ENCODE measurements around the gene PPP1R14D.

PPP1R14D gene

DNA sequence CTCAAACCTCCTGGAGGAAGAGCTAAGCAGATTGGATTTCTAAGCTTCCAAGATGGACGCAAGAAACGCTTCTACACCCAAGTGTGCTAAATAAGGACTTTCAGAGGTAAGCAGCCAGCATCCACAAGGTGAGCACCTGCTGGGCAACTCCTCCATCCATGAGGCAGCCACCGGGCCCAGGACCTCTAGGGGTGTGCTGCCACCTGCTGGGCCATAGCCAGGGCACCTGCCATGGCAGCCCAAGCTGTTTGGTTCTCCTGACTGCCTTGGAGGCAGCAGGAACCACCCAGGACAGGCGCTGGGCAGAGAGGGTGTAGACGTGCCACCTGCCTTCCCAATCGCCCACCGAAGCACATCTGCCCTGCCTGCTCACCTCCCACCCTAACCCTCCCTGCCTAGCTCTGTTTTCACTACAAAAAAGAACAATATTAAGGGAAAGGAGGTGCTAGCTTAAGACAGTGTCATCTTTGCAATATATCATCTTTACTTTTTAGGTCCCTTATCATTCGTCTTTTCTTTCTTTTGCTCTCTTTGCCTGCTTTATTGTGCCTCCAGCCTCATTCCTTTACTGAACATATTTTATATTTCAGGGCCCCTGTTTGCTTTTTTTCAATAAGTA lies 45.8 kb downstream of the PPP1R14D start:
- DNase-seq (ENCODE audit: low read depth, low spot score), result peak; percentile 66

DNA sequence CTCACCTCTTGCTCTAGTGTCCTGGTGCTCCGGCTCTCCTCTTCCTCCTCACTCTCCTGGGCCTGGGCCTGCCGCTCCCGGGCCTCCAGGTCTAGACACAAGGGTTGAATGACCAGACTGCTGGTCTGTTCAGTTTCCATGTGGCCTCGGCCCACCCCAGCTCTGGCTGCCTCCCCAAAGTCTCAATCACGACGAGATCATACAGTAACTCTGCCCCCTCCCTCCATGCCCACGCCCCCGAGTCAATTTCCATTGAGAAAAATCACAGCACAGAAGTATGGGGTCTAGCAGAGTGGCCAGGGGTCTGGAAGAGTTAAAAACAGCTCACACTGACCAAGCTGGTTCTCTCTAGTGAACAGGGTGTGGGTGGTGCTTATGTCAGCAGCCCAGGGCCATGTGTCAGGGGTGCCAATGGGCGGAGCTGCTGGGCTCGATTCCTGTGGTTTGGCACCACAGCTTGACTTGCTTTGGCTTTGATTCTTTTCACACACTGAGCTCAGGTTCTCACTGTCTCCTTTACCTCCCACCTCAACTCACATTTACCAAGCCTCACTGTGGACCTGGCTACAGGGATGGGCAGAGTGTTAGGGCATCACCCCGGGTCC lies 51.9 kb downstream of the PPP1R14D start:
- DNase-seq (ENCODE audit: low read depth, low spot score), result no peak

DNA sequence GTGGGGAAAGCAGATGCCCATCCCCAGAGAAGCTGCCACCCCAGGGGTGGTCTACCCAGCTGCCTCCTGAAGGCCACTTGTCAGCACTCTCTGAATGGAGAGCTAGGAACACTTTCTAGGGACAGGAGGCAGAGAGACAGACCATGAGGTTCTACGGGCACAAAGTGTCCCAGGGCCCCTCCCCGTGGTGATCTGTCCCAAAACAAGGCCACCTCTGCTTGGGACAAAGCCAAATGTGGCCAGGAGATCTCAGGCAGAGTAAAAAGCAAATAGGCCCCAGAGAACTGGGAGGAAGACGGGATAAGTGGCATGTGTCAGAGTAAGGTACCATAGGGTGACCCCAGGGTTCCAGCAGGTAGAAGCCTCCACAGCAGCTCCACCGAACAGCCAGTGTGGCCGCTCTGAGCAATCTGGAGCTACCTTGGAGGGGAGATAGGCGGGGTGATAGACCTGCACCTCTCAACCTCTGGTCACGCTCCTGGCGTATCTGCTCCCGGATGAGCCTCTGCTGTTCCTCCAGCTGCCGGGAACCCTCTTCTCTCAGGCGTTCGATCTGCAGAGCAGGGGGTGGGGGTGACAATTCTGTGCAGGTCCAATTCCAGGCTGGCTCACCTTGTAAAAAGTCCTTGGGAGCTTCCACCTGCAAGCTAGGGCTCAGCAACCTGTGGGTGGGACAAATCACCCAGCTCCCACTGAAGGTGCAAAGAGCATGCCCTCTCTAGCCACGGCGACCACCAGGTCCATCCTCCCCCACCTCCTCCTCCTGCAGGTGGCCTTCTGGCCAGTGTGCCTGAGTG lies 52.6 kb downstream of the PPP1R14D start:
- no peak for DNase-seq (ENCODE audit: low read depth, low spot score)

DNA sequence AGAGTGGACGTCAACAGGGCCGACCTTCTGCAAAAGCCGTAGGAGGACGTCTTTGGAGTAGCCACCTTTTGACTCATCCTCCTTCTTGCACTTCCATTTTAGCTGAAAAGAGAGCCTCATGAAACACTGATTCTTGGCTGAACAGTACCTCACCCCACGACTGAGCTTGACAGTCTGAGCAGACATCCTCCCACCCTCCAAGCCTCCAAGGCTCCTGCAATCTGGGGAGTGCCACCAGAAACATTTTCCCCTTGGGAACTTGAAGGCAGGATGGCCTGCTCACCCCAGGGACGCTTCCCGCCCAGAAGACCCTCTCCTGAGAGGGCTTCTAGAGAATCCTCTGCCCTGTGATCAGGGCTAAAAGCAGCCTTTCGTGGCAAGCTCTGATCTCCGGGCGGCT lies 53.5 kb downstream of the PPP1R14D start:
- DNase-seq (ENCODE audit: low read depth, low spot score), result no peak

DNA sequence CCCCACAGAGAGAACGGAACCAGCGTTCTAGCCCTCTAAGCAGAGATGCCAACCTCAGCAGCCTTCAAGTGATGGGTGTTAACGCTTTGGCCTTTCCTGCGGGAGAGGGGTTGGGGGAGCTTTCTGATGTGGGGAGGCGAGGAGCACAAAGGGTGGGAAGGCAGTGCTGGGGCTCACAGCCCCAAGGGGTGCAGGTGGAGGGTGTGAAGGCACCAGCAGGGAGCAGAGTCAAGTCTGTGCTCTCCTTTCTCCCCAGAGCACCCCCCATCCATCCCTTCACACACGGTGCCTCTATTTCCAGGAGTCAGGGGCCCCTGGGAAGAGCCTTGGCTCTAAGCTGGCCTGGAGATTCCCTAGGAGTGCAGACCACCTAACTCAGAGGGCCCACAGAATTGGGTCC lies 54.6 kb downstream of the PPP1R14D start:
- DNase-seq (ENCODE audit: low read depth, low spot score), result no peak

DNA sequence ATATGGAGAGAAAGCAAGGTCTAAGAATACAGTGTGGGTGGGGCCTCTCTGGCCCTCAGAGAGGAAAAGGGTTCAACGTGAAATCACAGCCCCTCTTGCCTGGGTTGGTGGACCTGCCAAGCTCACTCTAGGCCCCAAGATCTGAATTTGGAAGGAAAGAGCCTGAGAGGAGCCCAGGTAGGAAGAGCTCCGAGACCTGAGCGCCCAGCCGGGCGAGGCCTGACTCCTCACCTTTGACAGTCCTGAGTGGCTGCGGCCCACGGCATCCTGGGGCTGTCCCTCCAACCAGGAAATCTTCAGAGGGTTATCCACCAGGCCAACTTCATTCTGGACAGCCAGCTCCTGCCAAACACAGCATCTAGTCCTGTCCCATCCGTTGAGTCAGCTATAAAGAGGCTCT lies 55.0 kb downstream of the PPP1R14D start:
- DNase-seq (ENCODE audit: low read depth, low spot score), result no peak

DNA sequence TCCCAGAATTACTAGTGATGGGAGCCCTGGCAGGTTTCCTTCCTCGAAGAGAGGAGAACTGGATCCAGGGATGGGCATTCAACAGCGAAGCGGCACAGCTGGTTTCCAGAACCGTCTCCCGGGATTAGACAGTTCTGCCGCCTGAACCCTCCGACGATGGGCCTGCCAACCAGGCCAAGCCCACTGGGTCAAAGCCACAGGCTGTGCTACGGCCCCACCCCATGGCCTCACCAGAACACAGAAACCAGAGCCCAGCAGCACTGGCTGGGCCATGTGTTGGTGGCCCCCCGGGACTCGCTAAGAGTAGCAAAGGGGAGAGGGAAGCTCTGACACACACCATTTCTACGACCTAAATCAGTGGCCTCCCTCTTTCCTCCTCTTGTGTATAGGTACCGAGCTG lies 56.5 kb downstream of the PPP1R14D start:
- DNase-seq (ENCODE audit: low read depth, low spot score), result no peak

DNA sequence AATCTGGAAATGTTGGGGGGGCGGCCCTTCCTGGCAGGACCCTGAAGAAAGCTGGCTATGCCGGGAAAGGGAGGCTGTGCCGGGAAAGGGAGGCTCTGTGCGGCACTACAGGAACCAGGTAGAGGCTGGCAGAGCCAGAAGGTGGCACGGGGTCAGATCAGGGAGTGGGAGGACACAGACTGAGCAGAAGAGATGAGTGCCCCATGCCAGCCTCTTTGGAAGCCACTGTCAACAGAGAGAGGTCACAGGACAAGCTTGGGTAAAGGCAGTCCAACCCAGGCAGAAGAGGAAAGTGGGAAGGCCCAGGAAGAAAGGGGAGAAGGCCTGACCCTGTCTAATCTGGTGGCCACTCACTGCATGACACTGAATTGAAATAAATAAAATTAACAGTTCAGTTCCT lies 57.3 kb downstream of the PPP1R14D start:
- DNase-seq (ENCODE audit: low read depth, low spot score), result no peak

DNA sequence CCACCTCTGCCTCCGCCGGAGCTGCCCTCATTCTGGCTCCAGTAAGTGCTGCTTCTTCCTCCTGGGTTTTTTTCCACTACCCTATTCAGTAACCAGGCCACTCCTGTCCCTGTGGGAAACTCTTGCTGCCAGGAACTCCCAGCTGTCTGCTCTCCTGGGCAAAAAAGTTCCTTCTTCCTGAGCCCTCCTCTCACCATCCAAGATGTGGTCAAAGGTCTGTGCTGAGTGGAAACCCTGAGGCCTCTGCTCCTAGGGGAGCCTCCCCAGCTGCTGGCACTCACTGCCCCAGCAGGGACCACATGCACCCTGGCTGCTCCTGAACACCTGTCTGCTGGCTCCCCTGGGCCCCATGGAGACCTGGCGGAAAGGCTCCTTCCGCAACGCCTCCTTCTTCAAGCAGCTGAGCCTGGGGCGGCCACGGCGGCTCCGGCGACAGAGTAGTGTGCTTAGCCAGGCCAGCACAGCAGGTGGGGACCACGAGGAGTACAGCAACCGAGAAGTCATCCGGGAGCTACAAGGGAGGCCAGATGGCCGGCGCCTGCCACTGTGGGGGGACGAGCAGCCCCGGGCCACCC lies 58.3 kb downstream of the PPP1R14D start:
- no peak for DNase-seq (ENCODE audit: low read depth, low spot score)

DNA sequence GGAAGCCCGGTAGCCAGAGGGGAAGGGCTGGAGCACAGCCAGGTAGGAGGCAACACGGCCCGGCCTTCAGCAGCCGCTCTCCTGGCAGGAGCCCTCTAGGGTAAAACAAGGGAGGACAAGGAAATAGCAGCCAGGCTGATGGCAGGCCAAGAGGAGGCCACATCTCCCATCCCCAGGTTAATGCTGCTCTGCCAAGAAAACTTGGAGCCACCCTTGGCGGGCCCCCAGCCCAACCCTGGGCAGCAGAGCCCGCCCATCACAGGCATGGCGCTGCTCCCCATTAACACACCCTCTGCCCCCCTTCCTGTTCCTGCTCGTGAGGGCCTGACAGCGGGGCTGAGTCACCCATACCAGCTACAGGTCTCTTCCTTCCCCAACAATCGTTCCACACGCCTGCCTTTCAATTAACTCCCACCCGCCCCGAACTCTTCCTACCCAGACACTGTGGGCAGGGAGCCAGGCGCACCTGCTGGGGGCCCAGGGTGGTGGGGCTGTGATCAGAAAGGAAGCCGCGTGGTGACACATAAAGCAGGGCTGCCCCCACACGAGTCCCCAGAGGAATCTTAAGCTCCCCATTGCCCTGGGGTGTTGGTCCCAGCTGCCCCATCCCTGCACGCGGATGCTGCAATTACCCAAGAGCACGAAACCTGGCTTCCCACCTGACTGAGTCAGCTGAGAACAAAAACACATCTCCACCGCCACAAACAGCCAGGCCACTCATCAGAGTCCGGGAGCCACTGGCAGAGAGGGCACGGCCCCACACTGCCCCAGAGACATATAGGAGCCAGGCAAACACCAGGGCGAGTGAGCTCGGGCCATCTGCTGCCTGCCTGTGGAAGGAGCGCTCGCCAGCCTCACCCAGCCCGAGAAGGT lies 59.0 kb downstream of the PPP1R14D start, which contains the start of gene C15orf62:
Gene C15orf62 (plus strand): TSS at position 707 of the 873 bp plus-strand sequence. CDS start 516 bp downstream, outside the sequence.
- DNase-seq (ENCODE audit: low read depth, low spot score), result peak; percentile 68

DNA sequence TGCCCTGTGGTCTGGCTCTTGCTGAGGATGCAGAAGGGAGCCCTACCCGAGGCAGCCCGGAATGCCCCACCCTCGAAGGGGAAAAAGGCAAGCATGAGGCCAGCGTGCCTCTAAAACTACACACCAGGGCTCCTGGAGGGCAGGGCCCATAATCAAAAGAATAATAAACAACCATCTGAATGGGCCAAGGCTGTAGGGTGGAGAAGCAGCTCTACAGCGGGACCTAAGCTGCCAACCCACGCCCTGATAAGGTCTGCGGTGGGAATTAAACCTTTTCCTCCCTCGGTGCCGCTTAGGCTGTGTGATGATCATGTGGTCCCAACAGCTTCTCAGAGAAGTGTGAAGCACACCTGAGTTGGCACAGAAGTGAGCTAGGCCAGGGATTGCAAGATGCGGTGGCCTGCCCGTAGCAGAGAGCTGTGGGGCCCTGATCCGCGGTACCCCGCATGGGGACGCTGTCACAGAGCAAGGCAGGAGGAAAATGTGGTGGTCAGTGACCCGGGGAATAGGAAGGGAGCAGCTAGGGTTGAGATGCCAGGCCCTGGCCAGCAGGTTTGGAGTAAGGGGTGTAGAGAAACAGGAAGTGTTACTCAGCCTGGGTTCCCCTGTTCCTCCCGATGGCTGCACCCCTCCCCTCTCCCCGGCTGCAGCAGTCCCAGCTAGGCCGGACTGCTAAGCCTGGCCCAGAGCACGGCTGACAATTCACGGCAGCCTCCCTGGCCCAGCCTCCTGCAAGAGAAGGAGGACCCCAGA lies 59.8 kb downstream of the PPP1R14D start:
- DNase-seq (ENCODE audit: low read depth, low spot score), result no peak

DNA sequence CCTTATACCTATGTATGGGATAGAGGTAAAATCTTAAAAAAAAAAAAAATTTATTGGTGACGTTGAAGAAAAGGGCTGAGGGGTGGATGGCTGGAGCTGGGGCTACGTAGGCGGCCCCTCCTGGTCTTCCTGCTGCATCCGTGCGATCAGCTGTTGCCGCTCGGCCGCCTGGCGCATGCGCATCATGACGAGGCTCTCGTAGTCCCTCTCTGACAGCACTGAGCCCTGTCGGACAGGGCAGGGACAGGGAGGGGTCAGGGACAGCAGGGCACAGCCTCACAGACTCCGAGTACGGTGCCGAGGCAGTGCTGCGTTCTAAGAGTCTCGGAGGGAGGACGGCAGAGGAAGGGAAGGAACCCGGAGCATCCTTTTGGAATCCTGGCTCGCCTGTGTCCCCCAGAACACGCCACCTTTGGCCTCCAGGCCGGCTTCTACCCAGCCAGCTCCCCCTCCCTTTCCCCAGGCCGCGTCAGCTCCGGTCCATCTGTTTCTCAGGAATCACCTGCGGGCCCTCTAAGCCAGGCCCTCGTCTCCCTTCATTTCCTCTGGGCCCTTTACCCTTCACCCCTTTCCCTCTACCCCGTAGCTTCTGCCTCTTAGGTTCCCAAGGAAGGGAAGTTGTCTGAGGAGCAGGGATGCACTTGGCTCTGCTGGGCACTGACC lies 60.5 kb downstream of the PPP1R14D start:
- no peak for DNase-seq (ENCODE audit: low read depth, low spot score)

DNA sequence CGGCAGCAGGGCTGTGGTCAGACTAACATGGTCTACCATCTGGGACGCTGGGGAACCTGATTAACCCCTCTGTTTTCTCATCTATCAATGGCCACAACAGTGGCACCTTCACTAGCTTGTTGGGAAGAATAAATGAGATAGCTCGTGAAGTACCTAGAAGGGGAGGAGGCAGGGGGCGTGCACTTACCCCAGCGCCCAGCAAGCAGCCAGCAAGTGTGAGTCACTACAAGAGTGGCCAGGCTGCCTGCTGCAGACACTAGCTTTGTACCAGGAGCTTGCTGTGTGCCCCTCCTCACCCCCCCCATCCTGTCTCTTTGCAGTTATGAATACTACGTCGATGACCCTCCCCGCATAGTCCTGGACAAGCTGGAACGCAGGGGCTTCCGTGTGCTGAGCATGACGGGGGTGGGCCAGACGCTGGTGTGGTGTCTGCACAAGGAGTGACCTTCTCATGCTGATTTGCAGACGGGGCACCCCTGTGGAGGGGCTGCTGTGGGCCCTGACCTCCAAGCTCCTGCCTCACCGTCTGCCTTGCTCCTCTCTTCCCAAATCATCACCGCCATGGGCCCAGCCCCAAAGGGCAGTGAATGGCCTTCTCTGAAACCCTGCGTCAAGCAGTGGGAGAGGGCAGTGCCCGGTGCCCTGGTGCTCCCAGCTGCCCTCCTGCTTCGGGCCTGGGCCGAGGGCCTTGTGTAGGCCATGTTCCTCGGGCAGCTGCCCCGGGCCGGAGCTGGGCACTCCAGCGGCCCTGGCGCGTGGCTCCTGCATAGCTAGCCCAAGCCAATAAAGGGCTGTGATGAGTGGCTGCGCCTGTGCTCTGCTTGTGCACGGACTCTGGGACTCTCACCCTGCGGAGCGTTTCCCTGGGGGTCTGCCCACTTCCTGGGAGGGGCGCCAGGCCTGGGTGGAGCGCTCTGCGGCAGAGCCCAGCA lies 61.3 kb downstream of the PPP1R14D start:
- no peak for DNase-seq (ENCODE audit: low read depth, low spot score)

DNA sequence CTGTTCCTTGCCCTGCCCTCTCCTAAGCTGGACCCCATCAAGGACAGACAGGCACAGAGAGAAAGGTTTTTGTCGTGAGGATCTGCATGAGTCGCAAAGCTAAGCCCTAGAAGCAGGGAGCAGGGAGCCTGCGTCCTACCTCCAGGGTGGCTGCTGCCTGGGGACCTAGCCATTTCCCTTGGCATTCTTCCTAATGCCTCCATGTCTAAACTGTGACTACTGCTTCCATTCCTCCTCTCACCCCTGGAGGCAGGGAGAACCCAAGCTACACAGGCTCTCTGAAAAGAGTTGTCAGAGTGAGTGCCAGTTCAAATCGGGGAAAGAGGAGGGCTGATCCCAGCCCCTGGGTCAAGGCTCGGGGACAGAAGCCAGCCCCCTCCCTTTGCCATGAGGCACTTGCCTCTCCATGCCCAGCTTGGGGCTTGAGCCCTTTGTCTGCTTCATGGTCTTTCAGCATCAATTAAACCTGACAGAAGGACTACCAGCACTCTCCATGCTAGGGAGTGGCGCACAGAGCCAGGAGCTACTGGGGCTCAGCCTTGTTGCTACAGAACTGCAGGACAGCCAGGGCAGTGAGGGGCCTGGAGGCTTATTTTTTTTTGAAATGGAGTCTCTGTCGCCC lies 62.2 kb downstream of the PPP1R14D start:
- DNase-seq (ENCODE audit: low read depth, low spot score), result no peak

Measured in activated naive CD8-positive, alpha-beta T cell treated with anti-CD3 and anti-CD28 coated beads, Interleukin-2, amount 50 U/mL, for 16 hours (primary cell).